RWPE1 (cell line): ENCODE data around the gene CAV2.

Experiments
- CTCF ChIA-PET: fragments of 350-600 bp; sonication (Branson Sonifier 250); formaldehyde crosslinking; extraction: SDS; loops from one replicate; lab custom pipeline; 2021; lab: Yijun Ruan, JAX
- POLR2A ChIA-PET: fragments of 400-600 bp; formaldehyde crosslinking; extraction: SDS; loops from one replicate; lab custom pipeline; 2020; ENCODE audit warnings: antibody characterized with exemption; ENCODE audit not compliant: low non-redundant PET; lab: Yijun Ruan, JAX
- DNase-seq: peaks from one replicate; pipeline ENCODE4 v3.0.0; 2012; ENCODE audit warnings: low spot score
- H3K27ac ChIP-seq: fragments of 450-650 bp; 2 replicates; pipeline ENCODE4 v1.5.1; 2017
- CTCF ChIP-seq: fragments of 450-650 bp; conservative IDR thresholded peaks from 2 replicates; pipeline ENCODE4 v1.5.1; 2017; ENCODE audit warnings: low read depth, mild to moderate bottlenecking

The CAV2 gene

GRCh38 chr7:116505278-116505677 is 5.7 kb downstream of the CAV2 start:
- POLR2A ChIA-PET, result no interaction called here
- no peak for TF ChIP-seq CTCF
- CTCF ChIA-PET, result no interaction called here
- no peak for DNase-seq
- no peak overlapping the region for H3K27ac ChIP-seq

DNA sequence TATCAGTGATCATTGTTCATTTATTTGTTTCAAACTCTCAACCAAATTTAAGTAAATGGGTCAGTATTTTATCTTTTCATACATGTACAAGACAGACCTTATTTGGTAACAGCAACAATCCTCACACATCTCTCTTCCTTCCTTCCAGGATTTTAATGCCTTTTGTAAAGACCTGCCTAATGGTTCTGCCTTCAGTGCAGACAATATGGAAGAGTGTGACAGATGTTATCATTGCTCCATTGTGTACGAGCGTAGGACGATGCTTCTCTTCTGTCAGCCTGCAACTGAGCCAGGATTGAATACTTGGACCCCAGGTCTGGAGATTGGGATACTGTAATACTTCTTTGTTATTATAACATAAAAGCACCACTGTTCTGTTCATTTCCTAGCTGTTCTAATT is 6.3 kb downstream of the CAV2 start:
- DNase-seq, result no peak
- POLR2A ChIA-PET, result no interaction called here
- CTCF ChIA-PET, result no interaction called here
- TF ChIP-seq CTCF, result no peak
- H3K27ac ChIP-seq, result no peak overlapping the region

- ChIA-PET CTCF (interaction anchor here (1.2 kb wide), 1 partner anchor 251 kb away, joined by 3 read pairs; no protein-coding TSS in a partner anchor), POLR2A (no interaction called here)
- no peak for DNase-seq
- TF ChIP-seq CTCF, result no peak
- H3K27ac ChIP-seq, result no peak overlapping the region
These were observed 10.5 kb downstream of the CAV2 start for GRCh38 chr7:116509982-116510579.

- no peak overlapping the region for H3K27ac ChIP-seq
- ChIA-PET POLR2A (no interaction called here), CTCF (interaction anchor here (1.2 kb wide), 1 partner anchor 252 kb away, joined by 3 read pairs; no protein-coding TSS in a partner anchor)
- TF ChIP-seq CTCF, result no peak
- no peak for DNase-seq
These were observed 11.3 kb downstream of the CAV2 start for GRCh38 chr7:116510795-116511194.

DNA sequence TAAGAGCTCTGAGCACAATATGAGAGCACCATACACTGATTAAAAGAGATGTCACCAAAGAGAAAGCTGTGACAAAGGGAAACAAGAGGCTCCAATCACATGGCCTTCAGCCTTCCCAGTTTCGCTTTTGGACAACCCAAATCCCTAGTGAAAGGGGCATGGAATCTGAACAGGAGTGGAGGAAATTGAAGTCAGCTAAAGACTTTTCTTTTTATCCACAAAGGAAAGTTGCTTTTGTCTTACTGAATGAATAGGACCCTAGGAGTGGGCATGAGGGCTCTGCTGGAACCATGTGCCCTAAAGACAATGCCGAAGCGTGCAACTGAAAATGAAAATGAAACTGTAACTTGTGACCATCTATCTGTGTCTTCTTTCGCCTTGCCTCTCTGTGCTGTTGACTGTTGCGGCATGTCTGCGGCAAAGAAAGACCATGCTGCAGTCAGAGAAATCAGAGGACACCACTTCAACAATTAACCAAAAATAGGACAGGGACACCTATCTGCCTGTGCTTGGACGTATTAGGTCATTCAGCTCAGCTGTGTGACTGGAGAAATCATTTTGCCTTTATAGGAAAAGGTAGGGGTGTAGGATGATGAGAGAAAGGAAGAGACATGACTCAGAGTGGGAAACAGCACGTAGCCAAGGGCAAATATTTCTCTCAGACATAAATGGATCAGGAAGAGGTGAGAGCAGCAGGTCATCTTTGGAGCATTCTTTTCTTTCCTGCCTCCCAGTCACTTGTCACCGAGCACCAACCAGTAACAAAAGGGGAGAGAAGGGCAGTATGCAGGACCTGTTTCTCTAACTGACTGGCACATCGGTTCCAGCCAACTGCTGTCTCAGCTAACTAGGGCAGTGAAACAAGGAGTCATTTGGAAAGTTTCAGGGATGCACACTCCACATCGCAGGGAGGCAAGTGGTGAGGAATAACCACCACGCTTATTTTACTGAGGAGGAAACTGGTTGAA is 12.3 kb downstream of the CAV2 start:
- CTCF ChIA-PET, result no interaction called here
- H3K27ac ChIP-seq, result peak overlapping the region; percentile 52; the same call in 1 of the 2 replicates
- peak; percentile 62 for DNase-seq
- POLR2A ChIA-PET, result no interaction called here
- TF ChIP-seq CTCF, result no peak

DNA sequence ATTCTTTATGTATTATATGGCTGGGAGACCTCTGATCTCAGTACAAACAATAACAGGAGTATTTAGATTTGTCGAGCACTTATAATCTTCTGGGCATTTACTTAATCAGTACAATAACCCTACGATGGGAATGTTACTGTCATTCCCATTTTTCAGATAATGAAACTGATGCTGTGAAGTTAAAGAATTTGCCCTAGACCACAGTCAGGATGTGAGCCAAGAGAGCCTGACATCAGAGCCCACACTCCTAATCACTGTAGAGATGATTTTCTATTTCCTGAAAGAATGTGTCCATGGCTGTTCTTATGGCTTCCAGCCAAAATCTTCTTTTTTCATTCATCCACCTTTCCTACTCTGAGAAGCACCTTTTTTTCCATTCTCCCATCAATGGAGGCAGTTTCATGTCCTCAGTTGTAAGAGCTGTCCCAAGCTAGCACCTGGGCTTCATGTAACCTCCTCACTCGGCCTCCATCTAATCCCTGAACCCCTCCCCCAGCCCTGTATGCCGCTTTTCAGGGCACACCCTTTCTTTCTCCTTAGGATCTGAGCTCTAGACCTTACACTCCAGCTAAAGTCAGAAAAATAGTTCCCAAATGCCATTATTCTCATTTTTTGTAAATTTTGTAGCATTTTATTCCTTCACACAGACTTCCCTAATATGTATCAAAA is 13.1 kb downstream of the CAV2 start:
- CTCF ChIA-PET, result interaction anchor here (0.6 kb wide), 1 partner anchor 61 kb away, joined by 5 read pairs; no protein-coding TSS in a partner anchor
- H3K27ac ChIP-seq, result peak overlapping the region; percentile 52; the same call in 1 of the 2 replicates
- POLR2A ChIA-PET, result no interaction called here
- TF ChIP-seq CTCF, result no peak
- no peak for DNase-seq
